Activated CD8-positive, alpha-beta T cell treated with anti-CD3 and anti-CD28 coated beads for 36 hours (primary cell): Measurements from ENCODE around the gene EGF. TPM values are rescaled to one million over a fixed set of nuclear protein-coding genes. Genes with fewer than 3 reads are reported as not detected.

Experiments used
- ATAC-seq: fragments of 200-7000 bp; cut with Tn5 transposase; one replicate; pipeline ENCODE4 v1.10.0; 2021; ENCODE audit warnings: mild to moderate bottlenecking, moderate library complexity
- CTCF ChIA-PET: fragments of 350-600 bp; sonication (Branson Sonifier 250); formaldehyde crosslinking; loops from one replicate; lab custom pipeline; 2021; ENCODE audit warnings: antibody characterized with exemption; lab: Charles Lee
- POLR2A ChIA-PET: fragments of 350-600 bp; sonication (Branson Sonifier 250); formaldehyde crosslinking; loops from one replicate; lab custom pipeline; 2021; ENCODE audit warnings: antibody characterized with exemption; lab: Charles Lee
- DNase-seq: peaks from one replicate; pipeline ENCODE4 v3.0.0-alpha.2; 2020
- H3K27ac Mint-ChIP-seq: one replicate; pipeline ENCODE4 v1.8.0; 2021; ENCODE audit warnings: mild to moderate bottlenecking, mixed read lengths
- H3K27me3 Mint-ChIP-seq: one replicate; pipeline ENCODE4 v1.8.0; 2021; ENCODE audit warnings: mixed read lengths
- H3K36me3 Mint-ChIP-seq: one replicate; pipeline ENCODE4 v1.8.0; 2021; ENCODE audit warnings: low read depth, mixed read lengths
- H3K4me1 Mint-ChIP-seq: one replicate; pipeline ENCODE4 v1.8.0; 2021; ENCODE audit warnings: low read depth, mixed read lengths
- H3K4me3 Mint-ChIP-seq: one replicate; pipeline ENCODE4 v1.8.0; 2021; ENCODE audit warnings: mild to moderate bottlenecking, moderate library complexity, mixed read lengths
- H3K9me3 Mint-ChIP-seq: one replicate; pipeline ENCODE4 v1.8.0; 2021; ENCODE audit warnings: mixed read lengths
- intact Hi-C: fragments of 100-400 bp; cut with micrococcal nuclease; formaldehyde crosslinking; loops from one replicate; pipeline ENCODE4 v1.10.0; 2022
- total RNA-seq, 2 experiments: library from RNA; stranded (reverse); gene quantifications; one replicate each; pipeline ENCODE4 v1.2.3, GENCODE V29; 2021
- TF ChIP-seq, protein P1 (sequence below): fragments of 200-600 bp; IDR thresholded peaks from one replicate; pipeline ENCODE4 v1.8.0; 2022; ENCODE audit warnings: antibody characterized with exemption, mild to moderate bottlenecking

EGF gene
- total RNA-seq, 2 experiments from 2014 or later = not detected

DNA sequence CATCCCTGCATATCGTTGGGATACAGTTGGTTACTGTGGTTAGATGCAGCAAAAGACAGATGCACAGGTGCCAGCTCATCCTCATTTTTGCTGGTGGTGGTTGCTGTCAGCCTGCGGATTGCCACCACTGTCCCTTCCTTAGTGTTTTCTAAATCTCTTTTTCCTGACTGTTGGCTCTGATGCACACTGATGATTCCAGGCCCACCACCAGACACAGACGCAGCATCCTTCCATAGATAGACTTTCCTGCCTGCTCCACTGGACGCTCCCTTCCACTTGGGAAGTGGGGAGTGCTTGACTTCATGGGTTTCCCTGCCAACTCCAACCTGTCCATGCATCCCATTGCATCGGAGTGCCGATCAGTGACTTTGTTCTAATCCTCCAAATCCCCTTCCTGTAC is 101.5 kb downstream of the EGF start:
- no peaks in the 10 kb centered on the region for H3K36me3 Mint-ChIP-seq
- ChIA-PET POLR2A (no interaction called here), CTCF (interaction anchor here (0.8 to 2.4 kb wide), 3 partner anchors 8 to 504 kb away, joined by 3 to 6 read pairs (median 3); no protein-coding TSS in a partner anchor)
- no peak for DNase-seq
- peaks cover 1% of the 10 kb centered on the region for H3K4me1 Mint-ChIP-seq
- no peak overlapping the region for H3K4me3 Mint-ChIP-seq
- TF ChIP-seq, protein P1, sequence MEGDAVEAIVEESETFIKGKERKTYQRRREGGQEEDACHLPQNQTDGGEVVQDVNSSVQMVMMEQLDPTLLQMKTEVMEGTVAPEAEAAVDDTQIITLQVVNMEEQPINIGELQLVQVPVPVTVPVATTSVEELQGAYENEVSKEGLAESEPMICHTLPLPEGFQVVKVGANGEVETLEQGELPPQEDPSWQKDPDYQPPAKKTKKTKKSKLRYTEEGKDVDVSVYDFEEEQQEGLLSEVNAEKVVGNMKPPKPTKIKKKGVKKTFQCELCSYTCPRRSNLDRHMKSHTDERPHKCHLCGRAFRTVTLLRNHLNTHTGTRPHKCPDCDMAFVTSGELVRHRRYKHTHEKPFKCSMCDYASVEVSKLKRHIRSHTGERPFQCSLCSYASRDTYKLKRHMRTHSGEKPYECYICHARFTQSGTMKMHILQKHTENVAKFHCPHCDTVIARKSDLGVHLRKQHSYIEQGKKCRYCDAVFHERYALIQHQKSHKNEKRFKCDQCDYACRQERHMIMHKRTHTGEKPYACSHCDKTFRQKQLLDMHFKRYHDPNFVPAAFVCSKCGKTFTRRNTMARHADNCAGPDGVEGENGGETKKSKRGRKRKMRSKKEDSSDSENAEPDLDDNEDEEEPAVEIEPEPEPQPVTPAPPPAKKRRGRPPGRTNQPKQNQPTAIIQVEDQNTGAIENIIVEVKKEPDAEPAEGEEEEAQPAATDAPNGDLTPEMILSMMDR = no peak
- H3K9me3 Mint-ChIP-seq = peaks cover 6% of the 10 kb centered on the region
- peaks cover 5% of the 10 kb centered on the region for H3K27me3 Mint-ChIP-seq
- H3K27ac Mint-ChIP-seq = no peak overlapping the region
- ATAC-seq = no peak
- intact Hi-C loops = no loop called here

- Mint-ChIP-seq H3K36me3 (no peaks in the 10 kb centered on the region), H3K4me1 (peaks cover 12% of the 10 kb centered on the region), H3K9me3 (peaks cover 6% of the 10 kb centered on the region), H3K27me3 (no peaks in the 10 kb centered on the region), H3K27ac (no peak overlapping the region), H3K4me3 (no peak overlapping the region)
- TF ChIP-seq, protein P1 = no peak
- ATAC-seq = no peak
- DNase-seq = no peak
- CTCF ChIA-PET = interaction anchor here (0.8 to 3.7 kb wide), 4 partner anchors 11 to 497 kb away, joined by 3 to 15 read pairs (median 4); no protein-coding TSS in a partner anchor
- POLR2A ChIA-PET = interaction anchor here (0.6 kb wide), 1 partner anchor 251 kb away, joined by 4 read pairs; no protein-coding TSS in a partner anchor
- intact Hi-C loops = no loop called here
These were observed 106.5 kb downstream of the EGF start for GRCh38 chr4:110019153-110019552.

DNA sequence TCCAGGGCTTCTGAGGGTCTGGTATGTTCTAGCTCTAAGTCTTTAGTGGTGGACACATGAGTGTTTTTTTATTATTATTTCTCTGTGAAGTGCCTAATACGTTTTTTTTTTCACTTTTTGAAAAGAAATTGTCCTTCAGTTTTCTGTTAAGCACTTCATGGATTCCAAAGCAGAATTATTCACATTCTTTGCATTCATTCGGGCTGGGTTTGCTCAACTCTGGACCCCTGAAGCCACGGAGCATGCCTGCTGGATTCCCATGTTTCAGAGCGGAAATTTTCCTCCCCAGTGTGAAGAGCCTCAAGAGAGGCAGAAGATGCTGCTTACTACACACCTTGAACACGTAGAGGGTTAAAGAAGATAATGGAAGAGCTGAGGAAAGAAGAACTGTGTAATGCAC is 107.5 kb downstream of the EGF start:
- no peak overlapping the region for H3K4me3 Mint-ChIP-seq
- POLR2A ChIA-PET = interaction anchor here (1.0 kb wide), 1 partner anchor 11 kb away, joined by 3 read pairs; no protein-coding TSS in a partner anchor
- H3K9me3 Mint-ChIP-seq = peaks cover 6% of the 10 kb centered on the region
- no peak overlapping the region for H3K27ac Mint-ChIP-seq
- H3K4me1 Mint-ChIP-seq = peaks cover 12% of the 10 kb centered on the region
- DNase-seq (no peak), ATAC-seq (no peak)
- H3K27me3 Mint-ChIP-seq = no peaks in the 10 kb centered on the region
- CTCF ChIA-PET = interaction anchor here (0.9 to 3.7 kb wide), 5 partner anchors 10 to 497 kb away, joined by 3 to 15 read pairs (median 4); no protein-coding TSS in a partner anchor
- H3K36me3 Mint-ChIP-seq = no peaks in the 10 kb centered on the region
- intact Hi-C loops = no loop called here
- TF ChIP-seq, protein P1 = no peak

GRCh38 chr4:110020646-110021443 is 108.2 kb downstream of the EGF start:
- DNase-seq = no peak
- Mint-ChIP-seq H3K9me3 (peaks cover 6% of the 10 kb centered on the region), H3K27ac (no peak overlapping the region), H3K27me3 (no peaks in the 10 kb centered on the region), H3K4me3 (no peak overlapping the region), H3K36me3 (no peaks in the 10 kb centered on the region), H3K4me1 (peaks cover 12% of the 10 kb centered on the region)
- ChIA-PET CTCF (interaction anchor here (0.7 to 3.7 kb wide), 5 partner anchors 10 to 29 kb away, joined by 3 to 15 read pairs (median 4); no protein-coding TSS in a partner anchor), POLR2A (interaction anchor here (1.0 kb wide), 1 partner anchor 11 kb away, joined by 3 read pairs; no protein-coding TSS in a partner anchor)
- no peak for ATAC-seq
- TF ChIP-seq, protein P1 = no peak
- intact Hi-C loops = no loop called here

DNA sequence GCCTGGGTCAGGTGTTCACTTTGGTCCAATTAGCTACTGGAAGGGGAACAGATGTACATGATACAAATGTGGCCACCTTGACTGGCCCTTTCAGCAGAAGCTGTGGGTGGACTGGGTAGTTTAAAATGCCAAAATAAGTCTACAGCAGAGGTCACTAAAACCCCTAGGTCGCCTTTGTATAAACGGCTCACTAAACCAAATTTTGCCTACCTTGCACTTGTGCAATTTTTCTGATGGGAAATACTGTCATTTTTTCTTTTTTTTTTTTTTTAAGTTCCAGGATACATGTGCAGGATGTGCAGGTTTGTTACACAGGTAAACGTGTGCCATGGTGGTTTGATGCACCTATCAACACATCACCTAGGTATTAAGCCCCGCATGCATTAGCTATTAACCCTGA is 109.8 kb downstream of the EGF start:
- H3K4me3 Mint-ChIP-seq = no peak overlapping the region
- intact Hi-C loops = no loop called here
- no peaks in the 10 kb centered on the region for H3K27me3 Mint-ChIP-seq
- H3K9me3 Mint-ChIP-seq = no peaks in the 10 kb centered on the region
- ATAC-seq = no peak
- POLR2A ChIA-PET = no interaction called here
- CTCF ChIA-PET = interaction anchor here (0.8 to 3.7 kb wide), 2 partner anchors 12 to 16 kb away, joined by 4 to 15 read pairs; no protein-coding TSS in a partner anchor
- TF ChIP-seq, protein P1 = no peak
- peaks cover 12% of the 10 kb centered on the region for H3K4me1 Mint-ChIP-seq
- H3K36me3 Mint-ChIP-seq = no peaks in the 10 kb centered on the region
- no peak overlapping the region for H3K27ac Mint-ChIP-seq
- no peak for DNase-seq
